Nephron (organoid): Measurements from ENCODE around the gene DSTN.

Experiments used
- H3K27ac Mint-ChIP-seq, 3 experiments: 2 replicates each; pipeline ENCODE4 v1.8.0; 2020; ENCODE audit warnings: mixed read lengths in 3 of 3, mild to moderate bottlenecking in 2 of 3, moderate library complexity in 1 of 3
- H3K27me3 Mint-ChIP-seq: 2 replicates; pipeline ENCODE4 v1.8.0; 2021; ENCODE audit warnings: low read depth, mild to moderate bottlenecking, moderate library complexity, mixed read lengths
- H3K36me3 Mint-ChIP-seq: 2 replicates; pipeline ENCODE4 v1.8.0; 2020; ENCODE audit warnings: low read depth, mixed read lengths
- H3K4me1 Mint-ChIP-seq: 2 replicates; pipeline ENCODE4 v1.8.0; 2020; ENCODE audit warnings: mixed read lengths
- H3K4me3 Mint-ChIP-seq, 3 experiments: 2 replicates each; pipeline ENCODE4 v1.8.0; 2020; ENCODE audit warnings: mild to moderate bottlenecking in 3 of 3, mixed read lengths in 3 of 3, moderate library complexity in 2 of 3
- H3K9me3 Mint-ChIP-seq: 2 replicates; pipeline ENCODE4 v1.8.0; 2020; ENCODE audit warnings: mixed read lengths
- TF ChIP-seq, protein P1 (sequence below), 3 experiments: fragments of 200-600 bp; sonication (generic); IDR thresholded peaks; one replicate each; pipeline ENCODE4 v1.5.0; 2021; ENCODE audit warnings: antibody characterized with exemption in 3 of 3; ENCODE audit not compliant: unreplicated experiment in 3 of 3

DSTN gene

DNA sequence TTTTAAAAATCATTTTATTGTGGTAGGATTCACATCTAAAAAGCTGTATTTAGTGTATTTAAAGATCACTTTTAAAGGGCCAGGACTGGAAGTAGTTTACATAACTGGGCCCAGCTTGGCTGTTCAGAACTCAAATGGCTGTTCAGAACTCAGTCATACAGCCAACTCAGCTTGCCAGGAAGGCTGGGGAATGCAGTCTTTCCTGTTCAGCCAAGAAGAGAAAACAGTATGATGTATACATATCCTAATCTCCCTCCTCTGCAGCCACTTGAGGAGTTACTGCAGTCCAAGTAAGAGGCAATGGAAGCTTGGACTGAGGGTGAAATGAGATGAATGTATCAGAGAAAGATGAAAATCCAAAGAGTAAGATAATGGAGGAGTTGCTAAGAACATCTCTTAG is 24.6 kb downstream of the DSTN start:
- Mint-ChIP-seq H3K36me3 (peaks cover 31% of the 10 kb centered on the region), H3K4me3 (no peak overlapping the region), H3K27me3 (no peaks in the 10 kb centered on the region), H3K27ac (peak overlapping the region; percentile 40 to 48 (median 44)), H3K9me3 (no peaks in the 10 kb centered on the region), H3K4me1 (peaks cover 40% of the 10 kb centered on the region)
- TF ChIP-seq, protein P1, sequence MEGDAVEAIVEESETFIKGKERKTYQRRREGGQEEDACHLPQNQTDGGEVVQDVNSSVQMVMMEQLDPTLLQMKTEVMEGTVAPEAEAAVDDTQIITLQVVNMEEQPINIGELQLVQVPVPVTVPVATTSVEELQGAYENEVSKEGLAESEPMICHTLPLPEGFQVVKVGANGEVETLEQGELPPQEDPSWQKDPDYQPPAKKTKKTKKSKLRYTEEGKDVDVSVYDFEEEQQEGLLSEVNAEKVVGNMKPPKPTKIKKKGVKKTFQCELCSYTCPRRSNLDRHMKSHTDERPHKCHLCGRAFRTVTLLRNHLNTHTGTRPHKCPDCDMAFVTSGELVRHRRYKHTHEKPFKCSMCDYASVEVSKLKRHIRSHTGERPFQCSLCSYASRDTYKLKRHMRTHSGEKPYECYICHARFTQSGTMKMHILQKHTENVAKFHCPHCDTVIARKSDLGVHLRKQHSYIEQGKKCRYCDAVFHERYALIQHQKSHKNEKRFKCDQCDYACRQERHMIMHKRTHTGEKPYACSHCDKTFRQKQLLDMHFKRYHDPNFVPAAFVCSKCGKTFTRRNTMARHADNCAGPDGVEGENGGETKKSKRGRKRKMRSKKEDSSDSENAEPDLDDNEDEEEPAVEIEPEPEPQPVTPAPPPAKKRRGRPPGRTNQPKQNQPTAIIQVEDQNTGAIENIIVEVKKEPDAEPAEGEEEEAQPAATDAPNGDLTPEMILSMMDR (IDR thresholded peaks at IDR 0.05; ENCODE audit: unreplicated experiment in 3 of 3), result no peak

DNA sequence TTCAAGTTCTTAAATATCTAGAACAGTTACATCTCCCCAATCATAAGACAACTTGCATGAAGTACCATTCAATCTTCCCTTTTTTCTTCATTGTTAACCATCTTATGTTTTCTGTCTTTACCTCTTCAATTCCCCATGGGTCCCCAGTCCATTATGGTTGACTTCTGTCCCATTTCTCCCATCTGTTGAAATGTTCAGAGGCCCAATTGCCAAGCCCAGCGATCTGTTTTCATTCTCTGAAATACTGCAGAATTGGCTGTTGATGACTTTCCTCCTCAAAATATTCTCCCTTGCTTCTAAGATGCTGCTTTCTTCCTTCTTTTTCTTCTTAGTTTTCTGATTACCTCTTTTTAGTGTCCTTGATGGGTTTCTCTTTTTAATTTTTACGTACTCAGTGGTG is 26.0 kb downstream of the DSTN start:
- peak overlapping the region in 1 of 3 experiments; percentile 2 for H3K27ac Mint-ChIP-seq
- no peaks in the 10 kb centered on the region for H3K27me3 Mint-ChIP-seq
- H3K4me3 Mint-ChIP-seq, result no peak overlapping the region
- TF ChIP-seq, protein P1 (IDR thresholded peaks at IDR 0.05; ENCODE audit: unreplicated experiment in 3 of 3), result no peak
- H3K36me3 Mint-ChIP-seq, result peaks cover 35% of the 10 kb centered on the region
- no peaks in the 10 kb centered on the region for H3K9me3 Mint-ChIP-seq
- peaks cover 32% of the 10 kb centered on the region for H3K4me1 Mint-ChIP-seq

DNA sequence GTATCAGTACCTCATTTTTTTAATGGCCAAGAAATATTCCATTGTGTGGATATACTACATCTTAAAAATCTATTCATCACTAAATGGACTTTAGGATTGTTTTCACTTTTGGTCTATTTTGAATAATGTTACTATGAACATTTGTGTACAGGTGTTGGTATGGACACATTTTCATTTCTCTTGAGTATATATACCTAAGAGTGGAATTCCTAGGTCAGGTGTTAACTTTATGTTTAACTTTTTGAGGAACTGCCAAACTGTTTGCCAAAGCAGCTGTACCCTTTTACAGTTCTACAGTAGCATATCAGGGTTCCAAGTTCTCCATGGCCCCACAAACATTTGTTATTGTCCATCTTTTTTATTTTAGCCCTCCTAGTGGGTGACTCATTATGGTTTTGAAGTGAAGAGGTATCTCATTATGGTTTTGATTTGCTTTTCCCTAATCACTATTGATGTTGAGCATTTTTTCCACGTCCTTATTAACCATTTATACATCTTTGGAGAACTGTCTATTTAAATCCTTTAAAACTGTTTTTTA is 28.2 kb downstream of the DSTN start:
- Mint-ChIP-seq H3K4me3 (no peak overlapping the region), H3K27me3 (no peaks in the 10 kb centered on the region), H3K36me3 (peaks cover 36% of the 10 kb centered on the region), H3K9me3 (no peaks in the 10 kb centered on the region), H3K4me1 (peaks cover 38% of the 10 kb centered on the region), H3K27ac (no peak overlapping the region)
- TF ChIP-seq, protein P1 (IDR thresholded peaks at IDR 0.05; ENCODE audit: unreplicated experiment in 3 of 3), result no peak

DNA sequence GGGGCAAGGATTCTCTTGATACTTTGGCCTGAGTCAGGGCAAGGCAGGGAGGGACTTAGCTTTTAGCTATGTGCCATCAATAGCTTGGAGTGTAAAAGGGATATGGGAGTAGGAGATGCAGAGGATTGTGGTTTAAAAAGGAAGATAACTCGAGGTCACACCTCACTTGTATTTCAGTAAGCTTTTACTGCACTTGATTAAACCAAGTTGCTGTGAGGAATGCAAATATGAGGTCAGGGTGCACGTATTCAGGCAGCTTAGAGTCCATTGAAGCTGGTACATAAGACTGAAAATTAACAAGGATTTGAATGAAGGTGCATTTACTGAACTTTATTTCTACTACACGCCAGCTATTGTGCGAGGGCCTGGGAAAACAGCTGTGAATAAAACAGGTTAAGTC is 32.1 kb downstream of the DSTN start:
- peaks cover 11% of the 10 kb centered on the region for H3K4me1 Mint-ChIP-seq
- H3K4me3 Mint-ChIP-seq, result no peak overlapping the region
- TF ChIP-seq, protein P1 (IDR thresholded peaks at IDR 0.05; ENCODE audit: unreplicated experiment in 3 of 3), result no peak
- peak overlapping the region in 2 of 3 experiments; percentile 39 to 68 for H3K27ac Mint-ChIP-seq
- H3K9me3 Mint-ChIP-seq, result no peaks in the 10 kb centered on the region
- peaks cover 40% of the 10 kb centered on the region for H3K36me3 Mint-ChIP-seq
- no peaks in the 10 kb centered on the region for H3K27me3 Mint-ChIP-seq

DNA sequence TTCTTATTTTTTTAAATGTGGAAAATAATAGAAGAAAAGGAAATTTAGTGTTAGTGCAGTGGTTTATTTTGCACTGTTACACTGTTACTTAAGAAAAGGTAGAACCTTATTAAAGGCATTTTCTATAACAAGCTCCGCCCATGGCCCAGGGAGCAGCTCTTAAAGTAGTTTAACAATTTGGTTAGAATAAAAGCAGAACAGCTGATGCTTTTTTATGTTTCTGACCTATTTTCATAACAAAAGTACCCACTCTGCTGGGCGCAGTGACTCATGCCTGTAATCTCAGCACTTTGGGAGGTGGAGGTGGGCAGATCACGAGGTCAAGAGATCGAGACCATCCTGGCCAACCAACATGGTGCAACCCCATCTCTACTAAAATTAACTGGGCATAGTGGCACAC is 32.6 kb downstream of the DSTN start:
- Mint-ChIP-seq H3K4me1 (peaks cover 11% of the 10 kb centered on the region), H3K36me3 (peaks cover 36% of the 10 kb centered on the region), H3K4me3 (no peak overlapping the region), H3K27me3 (no peaks in the 10 kb centered on the region), H3K9me3 (no peaks in the 10 kb centered on the region), H3K27ac (no peak overlapping the region)
- TF ChIP-seq, protein P1 (IDR thresholded peaks at IDR 0.05; ENCODE audit: unreplicated experiment in 3 of 3), result no peak

DNA sequence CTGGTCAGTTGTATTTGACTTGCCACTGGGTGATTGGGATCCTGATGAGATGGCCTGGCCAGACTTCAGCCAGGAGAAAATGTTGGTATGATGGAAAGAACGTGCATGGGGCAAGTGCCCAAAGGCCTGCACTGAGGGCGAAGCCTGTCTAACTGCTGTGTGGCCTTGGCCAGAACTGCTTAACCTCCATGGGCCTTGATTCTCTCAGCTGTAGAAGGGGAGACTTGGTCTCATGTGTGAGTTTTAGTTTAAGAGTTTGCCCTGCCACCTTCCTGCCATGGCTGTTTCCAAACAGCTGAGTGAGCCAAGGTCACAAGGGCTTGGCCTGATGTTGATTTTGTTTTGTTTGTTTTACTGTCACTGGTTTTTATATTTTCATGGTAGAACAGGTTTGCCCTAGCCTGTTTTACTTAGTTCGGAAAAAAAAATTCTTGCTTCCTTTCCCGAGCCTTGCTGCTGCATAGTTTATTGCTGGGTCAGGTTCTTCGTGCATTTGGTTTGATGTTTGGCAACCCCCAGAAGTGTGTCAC is 35.3 kb downstream of the DSTN start:
- Mint-ChIP-seq H3K27ac (peak overlapping the region in 2 of 3 experiments; percentile 71), H3K4me1 (peaks cover 15% of the 10 kb centered on the region), H3K36me3 (peaks cover 40% of the 10 kb centered on the region), H3K9me3 (no peaks in the 10 kb centered on the region), H3K4me3 (no peak overlapping the region), H3K27me3 (no peaks in the 10 kb centered on the region)
- TF ChIP-seq, protein P1 (IDR thresholded peaks at IDR 0.05; ENCODE audit: unreplicated experiment in 3 of 3), result no peak
